ENCODE measurements around the gene ASPG. TPM values are rescaled to one million over a fixed set of nuclear protein-coding genes. Genes with fewer than 3 reads are reported as not detected.

Gene ASPG
- total and polyA plus RNA-seq, 5 experiments from 2014 or later = not detected

- POLR2A ChIA-PET = no interaction called here
- Mint-ChIP-seq H3K27me3 (peaks cover 9 to 30% (median 19%) of the 10 kb centered on the region in 5 donors), H3K9me3 (no peaks in the 10 kb centered on the region), H3K4me1 (no peaks in the 10 kb centered on the region), H3K4me3 (no peak overlapping the region), H3K36me3 (no peaks in the 10 kb centered on the region), H3K27ac (peak overlapping the region in 1 of 10 donors; percentile 67)
- DNase-seq (no peak), ATAC-seq (no peak)
These were observed 31.1 kb upstream of the ASPG start for GRCh38 chr14:104054222-104054905.

GRCh38 chr14:104062281-104062680 lies 23.2 kb upstream of the ASPG start:
- no peak for ATAC-seq
- no peak overlapping the region for H3K27ac Mint-ChIP-seq
- H3K27me3 Mint-ChIP-seq = peaks cover 21 to 65% (median 43%) of the 10 kb centered on the region in 5 donors
- POLR2A ChIA-PET = no interaction called here
- H3K36me3 Mint-ChIP-seq = peaks cover 2 to 12% (median 4%) of the 10 kb centered on the region in 3 donors
- no peak for DNase-seq
- peaks cover 0 to 21% (median 6%) of the 10 kb centered on the region in 9 donors for H3K9me3 Mint-ChIP-seq
- H3K4me1 Mint-ChIP-seq = no peaks in the 10 kb centered on the region
- H3K4me3 Mint-ChIP-seq = no peak overlapping the region

- no peak overlapping the region for H3K4me3 Mint-ChIP-seq
- no peak overlapping the region for H3K27ac Mint-ChIP-seq
- peaks cover 2 to 19% (median 4%) of the 10 kb centered on the region in 3 donors for H3K36me3 Mint-ChIP-seq
- no peaks in the 10 kb centered on the region for H3K4me1 Mint-ChIP-seq
- ATAC-seq (no peak), DNase-seq (no peak)
- POLR2A ChIA-PET = no interaction called here
- peaks cover 0 to 29% (median 8%) of the 10 kb centered on the region in 9 donors for H3K9me3 Mint-ChIP-seq
- H3K27me3 Mint-ChIP-seq = peaks cover 26 to 75% (median 52%) of the 10 kb centered on the region in 5 donors
These were observed 21.5 kb upstream of the ASPG start for GRCh38 chr14:104064003-104064402.

GRCh38 chr14:104066279-104066678 lies 19.2 kb upstream of the ASPG start:
- H3K27ac Mint-ChIP-seq = no peak overlapping the region
- POLR2A ChIA-PET = no interaction called here
- no peak overlapping the region for H3K4me3 Mint-ChIP-seq
- H3K9me3 Mint-ChIP-seq = peaks cover 0 to 29% (median 8%) of the 10 kb centered on the region in 9 donors
- no peaks in the 10 kb centered on the region for H3K4me1 Mint-ChIP-seq
- peaks cover 28 to 80% (median 53%) of the 10 kb centered on the region in 5 donors for H3K27me3 Mint-ChIP-seq
- DNase-seq (no peak), ATAC-seq (no peak)
- H3K36me3 Mint-ChIP-seq = peaks cover 2 to 19% (median 4%) of the 10 kb centered on the region in 3 donors

- peaks cover 0 to 29% (median 8%) of the 10 kb centered on the region in 9 donors for H3K9me3 Mint-ChIP-seq
- H3K4me1 Mint-ChIP-seq = no peaks in the 10 kb centered on the region
- DNase-seq = no peak
- H3K27ac Mint-ChIP-seq = no peak overlapping the region
- ATAC-seq = no peak
- H3K27me3 Mint-ChIP-seq = peaks cover 26 to 75% (median 50%) of the 10 kb centered on the region in 5 donors
- H3K4me3 Mint-ChIP-seq = no peak overlapping the region
- POLR2A ChIA-PET = no interaction called here
- peaks cover 2 to 19% (median 4%) of the 10 kb centered on the region in 3 donors for H3K36me3 Mint-ChIP-seq
These were observed 18.7 kb upstream of the ASPG start for GRCh38 chr14:104066719-104067295.

- peaks cover 2 to 30% (median 4%) of the 10 kb centered on the region in 3 donors for H3K36me3 Mint-ChIP-seq
These were observed 16.0 kb upstream of the ASPG start for GRCh38 chr14:104069541-104069940.

GRCh38 chr14:104072586-104072985 lies 12.9 kb upstream of the ASPG start:
- H3K9me3 Mint-ChIP-seq = peaks cover 5 to 22% (median 12%) of the 10 kb centered on the region in 9 donors
- H3K27me3 Mint-ChIP-seq = peaks cover 10 to 34% (median 20%) of the 10 kb centered on the region in 5 donors
- peaks cover 0 to 15% (median 0%) of the 10 kb centered on the region in 3 donors for H3K36me3 Mint-ChIP-seq
- H3K4me1 Mint-ChIP-seq = peaks cover 0 to 5% (median under 1%) of the 10 kb centered on the region in 4 donors
- DNase-seq = no peak
- H3K4me3 Mint-ChIP-seq = no peak overlapping the region
- POLR2A ChIA-PET = no interaction called here
- no peak overlapping the region for H3K27ac Mint-ChIP-seq
- no peak for ATAC-seq

More at GRCh38 chr14:104069541-104069940, 16.0 kb upstream of the ASPG start:
- peaks cover 0 to 1% (median 0%) of the 10 kb centered on the region in 4 donors for H3K4me1 Mint-ChIP-seq
- H3K9me3 Mint-ChIP-seq = peaks cover 11 to 46% (median 20%) of the 10 kb centered on the region in 9 donors
- no peak overlapping the region for H3K27ac Mint-ChIP-seq
- ATAC-seq = no peak
- peaks cover 18 to 49% (median 30%) of the 10 kb centered on the region in 5 donors for H3K27me3 Mint-ChIP-seq
- no peak for DNase-seq
- POLR2A ChIA-PET = interaction anchor here (0.7 kb wide), 2 partner anchors 399 to 621 kb away, joined by 3 to 6 read pairs; no protein-coding TSS in a partner anchor
- H3K4me3 Mint-ChIP-seq = no peak overlapping the region

GRCh38 chr14:104073764-104074163 lies 11.7 kb upstream of the ASPG start:
- DNase-seq (no peak), ATAC-seq (no peak)
- Mint-ChIP-seq H3K27me3 (peaks cover 9 to 32% (median 19%) of the 10 kb centered on the region in 5 donors), H3K4me1 (peaks cover 4 to 13% (median 11%) of the 10 kb centered on the region in 4 donors), H3K36me3 (peaks cover 0 to 11% (median 0%) of the 10 kb centered on the region in 3 donors), H3K27ac (no peak overlapping the region), H3K9me3 (peaks cover 5 to 17% (median 12%) of the 10 kb centered on the region in 9 donors), H3K4me3 (no peak overlapping the region)
- POLR2A ChIA-PET = no interaction called here

GRCh38 chr14:104075530-104076151 lies 9.9 kb upstream of the ASPG start:
- ATAC-seq (no peak), DNase-seq (no peak)
- Mint-ChIP-seq H3K27ac (no peak overlapping the region), H3K4me1 (peaks cover 4 to 13% (median 12%) of the 10 kb centered on the region in 4 donors), H3K4me3 (no peak overlapping the region), H3K27me3 (peaks cover 4 to 18% (median 11%) of the 10 kb centered on the region in 5 donors), H3K9me3 (peaks cover 5 to 17% (median 12%) of the 10 kb centered on the region in 9 donors), H3K36me3 (peaks cover 0 to 11% (median 0%) of the 10 kb centered on the region in 3 donors)
- POLR2A ChIA-PET = interaction anchor here (0.6 kb wide), 1 partner anchor 57 kb away, joined by 6 read pairs; no protein-coding TSS in a partner anchor

GRCh38 chr14:104076743-104077142 lies 8.8 kb upstream of the ASPG start:
- H3K9me3 Mint-ChIP-seq = peaks cover 5 to 17% (median 12%) of the 10 kb centered on the region in 9 donors
- DNase-seq = no peak
- peak overlapping the region in 1 of 10 donors; percentile 80 for H3K27ac Mint-ChIP-seq
- peaks cover 4 to 13% (median 12%) of the 10 kb centered on the region in 4 donors for H3K4me1 Mint-ChIP-seq
- ATAC-seq = no peak
- H3K4me3 Mint-ChIP-seq = no peak overlapping the region
- peaks cover 4 to 18% (median 11%) of the 10 kb centered on the region in 5 donors for H3K27me3 Mint-ChIP-seq
- POLR2A ChIA-PET = no interaction called here
- peaks cover 0 to 11% (median 0%) of the 10 kb centered on the region in 3 donors for H3K36me3 Mint-ChIP-seq

GRCh38 chr14:104078031-104078455 lies 7.5 kb upstream of the ASPG start:
- Mint-ChIP-seq H3K27ac (peak overlapping the region in 9 of 10 donors; percentile 16 to 81 (median 48)), H3K36me3 (peaks cover 0 to 5% (median 0%) of the 10 kb centered on the region in 3 donors), H3K4me1 (peaks cover 2 to 13% (median 12%) of the 10 kb centered on the region in 4 donors), H3K27me3 (peaks cover 4 to 17% (median 11%) of the 10 kb centered on the region in 5 donors), H3K4me3 (peak overlapping the region in 3 of 10 donors; percentile 3 to 26 (median 19)), H3K9me3 (peaks cover 3 to 11% (median 7%) of the 10 kb centered on the region in 9 donors)
- peak; percentile 73 to 91 (median 82) for DNase-seq
- peak; percentile 98 to 100 for ATAC-seq
- POLR2A ChIA-PET = interaction anchor here (1.0 kb wide), 1 partner anchor 486 kb away, joined by 4 read pairs; no protein-coding TSS in a partner anchor
